Neutrophil (primary cell): ENCODE data around the gene IGF2R.

Source experiments
- H3K27ac ChIP-seq: fragments of 200-600 bp; sonication (generic); 2 replicates; pipeline ENCODE4 v1.5.1; 2016; ENCODE audit warnings: mild to moderate bottlenecking, moderate library complexity
- H3K27me3 ChIP-seq: fragments of 200-600 bp; sonication (generic); 2 replicates; pipeline ENCODE4 v1.6.0; 2016; ENCODE audit warnings: mild to moderate bottlenecking
- H3K36me3 ChIP-seq: fragments of 200-600 bp; sonication (generic); 2 replicates; pipeline ENCODE4 v1.5.1; 2017
- H3K4me1 ChIP-seq, 2 experiments: fragments of 200-600 bp in 1 of 2; sonication (generic) in 1 of 2; 1 replicate in 1 of 2; 2 replicates in 1 of 2; pipeline versions ENCODE4 v1.5.1 to v1.6.1; 2013 to 2016; ENCODE audit warnings: low read depth in 1 of 2, low read length in 1 of 2, mild to moderate bottlenecking in 1 of 2, moderate library complexity in 1 of 2; ENCODE audit not compliant: control insufficient read depth in 1 of 2, insufficient read depth in 1 of 2
- H3K4me3 ChIP-seq, 2 experiments: fragments of 200-600 bp in 1 of 2; sonication (generic) in 1 of 2; 1 replicate in 1 of 2; 2 replicates in 1 of 2; pipeline ENCODE4 v1.5.1; 2013 to 2016; ENCODE audit warnings: low read depth in 1 of 2, low read length in 1 of 2, mild to moderate bottlenecking in 1 of 2, moderate library complexity in 1 of 2
- H3K9me3 ChIP-seq: fragments of 200-600 bp; sonication (generic); 2 replicates; pipeline ENCODE4 v1.5.1; 2016
- CTCF ChIP-seq: fragments of 200-600 bp; sonication (generic); IDR thresholded peaks from 2 replicates; pipeline ENCODE4 v1.5.1; 2016; ENCODE audit warnings: antibody characterized with exemption

The IGF2R gene

GRCh38 chr6:160141001-160141726 lies 172.3 kb downstream of the IGF2R start:
- Histone ChIP-seq H3K9me3 (no peaks in the 10 kb centered on the region), H3K4me1 (no peaks in the 10 kb centered on the region), H3K27ac (no peak overlapping the region), H3K27me3 (peaks cover 17% of the 10 kb centered on the region), H3K4me3 (no peak overlapping the region), H3K36me3 (no peaks in the 10 kb centered on the region)
- TF ChIP-seq CTCF = no peak

- no peaks in the 10 kb centered on the region for H3K9me3 ChIP-seq
- no peak overlapping the region for H3K27ac ChIP-seq
- no peak overlapping the region for H3K4me3 ChIP-seq
- no peaks in the 10 kb centered on the region for H3K4me1 ChIP-seq
- no peak for TF ChIP-seq CTCF
- H3K27me3 ChIP-seq = peaks cover 9% of the 10 kb centered on the region
- H3K36me3 ChIP-seq = no peaks in the 10 kb centered on the region
Observed at GRCh38 chr6:160142115-160142715, 173.3 kb downstream of the IGF2R start.

- TF ChIP-seq CTCF = no peak
- no peaks in the 10 kb centered on the region for H3K4me1 ChIP-seq
- H3K27ac ChIP-seq = no peak overlapping the region
- H3K9me3 ChIP-seq = no peaks in the 10 kb centered on the region
- H3K27me3 ChIP-seq = peaks cover 7% of the 10 kb centered on the region
- no peaks in the 10 kb centered on the region for H3K36me3 ChIP-seq
- no peak overlapping the region for H3K4me3 ChIP-seq
Observed at GRCh38 chr6:160146454-160147145, 177.7 kb downstream of the IGF2R start.

GRCh38 chr6:160147146-160147536 lies 178.3 kb downstream of the IGF2R start:
- Histone ChIP-seq H3K9me3 (no peaks in the 10 kb centered on the region), H3K4me3 (no peak overlapping the region), H3K4me1 (no peaks in the 10 kb centered on the region), H3K27ac (no peak overlapping the region), H3K36me3 (no peaks in the 10 kb centered on the region), H3K27me3 (peaks cover 3% of the 10 kb centered on the region)
- TF ChIP-seq CTCF = no peak

- Histone ChIP-seq H3K27ac (no peak overlapping the region), H3K4me1 (no peaks in the 10 kb centered on the region), H3K27me3 (peaks cover 7% of the 10 kb centered on the region), H3K9me3 (no peaks in the 10 kb centered on the region), H3K36me3 (no peaks in the 10 kb centered on the region), H3K4me3 (no peak overlapping the region)
- no peak for TF ChIP-seq CTCF
Observed at GRCh38 chr6:160154471-160154870, 185.6 kb downstream of the IGF2R start.
